GM12801 (cell line): ENCODE results near the gene EEF2K.

Source experiments
- CTCF ChIP-seq: IDR thresholded peaks from one replicate; pipeline ENCODE4 v1.5.1; 2011; ENCODE audit warnings: control low read depth; ENCODE audit not compliant: insufficient read length; ENCODE audit errors: extremely low read depth

EEF2K gene

GRCh38 chr16:22252317-22252716 is 46.2 kb downstream of the EEF2K start:
- no peak for TF ChIP-seq CTCF

GRCh38 chr16:22253272-22253671 is 47.2 kb downstream of the EEF2K start:
- no peak for TF ChIP-seq CTCF

GRCh38 chr16:22255335-22255734 is 49.3 kb downstream of the EEF2K start:
- TF ChIP-seq CTCF = no peak

GRCh38 chr16:22257440-22257839 is 51.4 kb downstream of the EEF2K start:
- TF ChIP-seq CTCF = no peak

GRCh38 chr16:22260490-22260889 is 54.4 kb downstream of the EEF2K start:
- TF ChIP-seq CTCF = no peak

GRCh38 chr16:22262460-22262859 is 56.4 kb downstream of the EEF2K start:
- TF ChIP-seq CTCF = no peak

- no peak for TF ChIP-seq CTCF
Measured at GRCh38 chr16:22264786-22265185, 58.7 kb downstream of the EEF2K start.

GRCh38 chr16:22265351-22265750 is 59.3 kb downstream of the EEF2K start:
- no peak for TF ChIP-seq CTCF
